GM23248 (cell line): ENCODE measurements around the gene TAF11L4.
"Not testable (repeated sequence)": the region's sequence is repeated elsewhere in the genome, so short reads cannot be mapped to it uniquely, and the experiment has no call there.

ENCODE experiments used
- EZH2 ChIP-seq: fragments of 200-600 bp; sonication (generic); IDR thresholded peaks from 2 replicates; pipeline ENCODE4 v1.6.1; 2018; ENCODE audit warnings: antibody characterized with exemption, mild to moderate bottlenecking; ENCODE audit not compliant: insufficient read depth, poor library complexity, severe bottlenecking
- EZH2phosphoT487 ChIP-seq: fragments of 200-600 bp; sonication (generic); IDR thresholded peaks from 2 replicates; pipeline ENCODE4 v1.6.1; 2018; ENCODE audit warnings: antibody characterized with exemption, moderate library complexity, mild to moderate bottlenecking, low read depth; ENCODE audit not compliant: insufficient read depth

- not testable (repeated sequence) for TF ChIP-seq EZH2phosphoT487, EZH2
Measured at GRCh38 chr5:17524935-17525334, 3.3 kb downstream of the TAF11L4 start, which contains the start of gene TAF11L5.
